Breast epithelium (tissue), 4 donors: ENCODE results near the gene GPR39. TPM values are rescaled to one million over a fixed set of nuclear protein-coding genes. Genes with fewer than 3 reads are reported as not detected.

Experiments
- DNase-seq, 2 donors: peaks; one replicate each; pipeline ENCODE4 v3.0.0-alpha.2; 2019; ENCODE audit warnings: low spot score in 2 of 2
- H3K27ac ChIP-seq, 2 donors: fragments of 200-600 bp; sonication (generic) in 1 of 2; one replicate each; pipeline ENCODE4 v1.5.1; 2016 to 2019; ENCODE audit warnings: mild to moderate bottlenecking in 1 of 2
- H3K27me3 ChIP-seq, 2 donors: fragments of 200-600 bp; sonication (generic) in 1 of 2; one replicate each; pipeline versions ENCODE4 v1.5.1 to v1.6.0; 2017 to 2019; ENCODE audit warnings: control low read depth in 1 of 2, mild to moderate bottlenecking in 1 of 2
- H3K36me3 ChIP-seq: fragments of 200-600 bp; one replicate; pipeline ENCODE4 v1.5.1; 2019
- H3K4me1 ChIP-seq, 2 donors: fragments of 200-600 bp; sonication (generic); one replicate each; pipeline ENCODE4 v1.5.1; 2016 to 2019; ENCODE audit warnings: control low read depth in 1 of 2
- H3K4me3 ChIP-seq, 3 donors: fragments of 200-600 bp; sonication (generic); 1 replicate in 2 of 3; 2 replicates in 1 of 3; pipeline ENCODE4 v1.5.1; 2016 to 2019; ENCODE audit warnings: mild to moderate bottlenecking in 3 of 3, moderate library complexity in 2 of 3
- H3K9me3 ChIP-seq, 2 donors: fragments of 200-600 bp; sonication (generic) in 1 of 2; one replicate each; pipeline ENCODE4 v1.5.1; 2016 to 2019; ENCODE audit warnings: control low read depth in 1 of 2
- POLR2A ChIP-seq: fragments of 450-650 bp; IDR thresholded peaks from one replicate; pipeline ENCODE4 v1.6.1; 2016; ENCODE audit warnings: antibody characterized with exemption, mild to moderate bottlenecking, moderate library complexity
- POLR2AphosphoS5 ChIP-seq, 3 donors: sonication (generic); formaldehyde crosslinking; IDR thresholded peaks; one replicate each; pipeline ENCODE4 v1.6.1; 2017; ENCODE audit warnings: antibody characterized with exemption in 3 of 3
- intact Hi-C: fragments of 100-400 bp; cut with DNase I; formaldehyde crosslinking; loops from one replicate; pipeline ENCODE4 v1.15.1; 2023; ENCODE audit warnings: low total_unique reads
- total RNA-seq, 3 donors: library from RNA; depleted of rRNA; stranded (reverse); fragments of >200 nt; gene quantifications; one replicate each; pipeline ENCODE4 v1.1.0, GENCODE V29; 2016
- TF ChIP-seq, protein P1 (sequence below), 3 donors: fragments of 450-650 bp; IDR thresholded peaks; one replicate each; pipeline ENCODE4 v1.5.1; 2016 to 2017; ENCODE audit warnings: antibody characterized with exemption in 3 of 3, mild to moderate bottlenecking in 3 of 3, moderate library complexity in 3 of 3

Gene GPR39
- total RNA-seq, 3 donors from 2014 or later, result 0.16 to 10.4 (median 8.2) TPM

DNA sequence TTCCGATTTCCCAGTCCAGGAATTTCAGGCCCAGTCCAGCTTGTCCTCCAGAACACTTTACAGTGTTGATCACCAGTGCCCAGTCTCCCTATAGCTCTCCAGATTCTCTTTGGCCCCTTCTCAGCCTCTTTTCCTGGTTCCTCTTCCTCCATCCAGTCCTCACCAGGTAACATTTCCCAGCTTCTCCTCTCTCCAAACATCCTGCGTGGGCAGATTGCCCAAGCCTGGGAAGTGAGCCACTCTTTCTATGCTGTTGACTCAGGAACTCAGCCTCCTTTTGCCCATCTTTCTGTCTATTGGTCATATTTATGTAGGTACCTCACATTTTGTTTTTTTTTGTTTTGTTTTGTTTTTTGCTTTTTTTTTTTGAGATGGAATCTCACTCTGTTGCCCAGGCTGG is 144.0 kb downstream of the GPR39 start:
- intact Hi-C loops, result no loop called here
- H3K36me3 ChIP-seq, result no peaks in the 10 kb centered on the region
- no peak for TF ChIP-seq POLR2AphosphoS5 (IDR thresholded peaks at IDR 0.05)
- no peak for TF ChIP-seq POLR2A
- TF ChIP-seq, protein P1, sequence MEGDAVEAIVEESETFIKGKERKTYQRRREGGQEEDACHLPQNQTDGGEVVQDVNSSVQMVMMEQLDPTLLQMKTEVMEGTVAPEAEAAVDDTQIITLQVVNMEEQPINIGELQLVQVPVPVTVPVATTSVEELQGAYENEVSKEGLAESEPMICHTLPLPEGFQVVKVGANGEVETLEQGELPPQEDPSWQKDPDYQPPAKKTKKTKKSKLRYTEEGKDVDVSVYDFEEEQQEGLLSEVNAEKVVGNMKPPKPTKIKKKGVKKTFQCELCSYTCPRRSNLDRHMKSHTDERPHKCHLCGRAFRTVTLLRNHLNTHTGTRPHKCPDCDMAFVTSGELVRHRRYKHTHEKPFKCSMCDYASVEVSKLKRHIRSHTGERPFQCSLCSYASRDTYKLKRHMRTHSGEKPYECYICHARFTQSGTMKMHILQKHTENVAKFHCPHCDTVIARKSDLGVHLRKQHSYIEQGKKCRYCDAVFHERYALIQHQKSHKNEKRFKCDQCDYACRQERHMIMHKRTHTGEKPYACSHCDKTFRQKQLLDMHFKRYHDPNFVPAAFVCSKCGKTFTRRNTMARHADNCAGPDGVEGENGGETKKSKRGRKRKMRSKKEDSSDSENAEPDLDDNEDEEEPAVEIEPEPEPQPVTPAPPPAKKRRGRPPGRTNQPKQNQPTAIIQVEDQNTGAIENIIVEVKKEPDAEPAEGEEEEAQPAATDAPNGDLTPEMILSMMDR (IDR thresholded peaks at IDR 0.05), result no peak
- H3K27ac ChIP-seq, result no peak overlapping the region
- no peak overlapping the region for H3K4me3 ChIP-seq
- no peaks in the 10 kb centered on the region for H3K4me1 ChIP-seq
- no peaks in the 10 kb centered on the region for H3K9me3 ChIP-seq
- DNase-seq, result no peak
- H3K27me3 ChIP-seq, result no peaks in the 10 kb centered on the region

DNA sequence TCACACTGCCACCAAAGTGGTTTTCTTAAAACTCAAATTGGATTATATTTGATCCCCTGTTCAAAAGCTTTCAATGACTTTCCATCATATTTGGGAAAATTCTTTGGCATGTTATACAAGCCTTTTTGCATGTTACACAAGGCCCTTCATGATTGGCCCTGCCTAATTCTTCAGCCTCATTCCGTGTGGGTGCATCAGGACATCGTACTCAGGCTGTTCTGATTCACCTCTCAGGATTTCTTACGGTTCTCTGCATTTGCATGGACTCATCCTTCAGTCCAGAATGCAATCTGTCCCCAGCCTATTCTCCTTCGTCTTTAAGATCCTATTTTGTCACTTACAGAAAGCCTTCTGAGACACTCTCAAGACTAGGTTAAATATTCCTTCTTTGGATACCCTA is 145.6 kb downstream of the GPR39 start:
- no peak overlapping the region for H3K27ac ChIP-seq
- H3K4me1 ChIP-seq, result no peaks in the 10 kb centered on the region
- TF ChIP-seq POLR2AphosphoS5 (IDR thresholded peaks at IDR 0.05) (no peak), POLR2A (no peak)
- TF ChIP-seq, protein P1 (IDR thresholded peaks at IDR 0.05), result no peak
- no peaks in the 10 kb centered on the region for H3K9me3 ChIP-seq
- H3K36me3 ChIP-seq, result no peaks in the 10 kb centered on the region
- intact Hi-C loops, result no loop called here
- no peaks in the 10 kb centered on the region for H3K27me3 ChIP-seq
- DNase-seq, result no peak
- no peak overlapping the region for H3K4me3 ChIP-seq

DNA sequence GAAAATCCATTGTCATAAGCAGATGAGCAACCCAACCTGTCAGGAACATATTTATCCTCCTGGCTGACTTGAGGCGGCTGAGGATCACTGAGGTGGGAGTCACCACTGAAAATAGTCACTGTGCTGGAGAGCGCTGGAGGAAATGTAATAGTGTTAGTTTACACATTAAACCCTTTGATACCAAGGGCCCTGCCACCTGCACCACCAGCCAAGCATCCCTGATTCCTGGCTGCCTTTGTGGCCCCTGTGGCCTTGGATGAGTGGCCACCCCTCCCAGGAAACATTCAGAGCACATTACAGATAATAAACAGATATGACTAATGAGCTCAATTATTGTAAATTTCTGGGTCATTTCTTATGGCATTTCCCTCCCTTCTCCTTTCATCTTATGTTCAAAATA is 147.5 kb downstream of the GPR39 start:
- Histone ChIP-seq H3K9me3 (no peaks in the 10 kb centered on the region), H3K4me1 (no peaks in the 10 kb centered on the region), H3K4me3 (no peak overlapping the region), H3K36me3 (no peaks in the 10 kb centered on the region), H3K27ac (no peak overlapping the region), H3K27me3 (no peaks in the 10 kb centered on the region)
- intact Hi-C loops, result no loop called here
- no peak for TF ChIP-seq POLR2AphosphoS5 (IDR thresholded peaks at IDR 0.05)
- TF ChIP-seq, protein P1 (IDR thresholded peaks at IDR 0.05), result no peak
- DNase-seq, result no peak

DNA sequence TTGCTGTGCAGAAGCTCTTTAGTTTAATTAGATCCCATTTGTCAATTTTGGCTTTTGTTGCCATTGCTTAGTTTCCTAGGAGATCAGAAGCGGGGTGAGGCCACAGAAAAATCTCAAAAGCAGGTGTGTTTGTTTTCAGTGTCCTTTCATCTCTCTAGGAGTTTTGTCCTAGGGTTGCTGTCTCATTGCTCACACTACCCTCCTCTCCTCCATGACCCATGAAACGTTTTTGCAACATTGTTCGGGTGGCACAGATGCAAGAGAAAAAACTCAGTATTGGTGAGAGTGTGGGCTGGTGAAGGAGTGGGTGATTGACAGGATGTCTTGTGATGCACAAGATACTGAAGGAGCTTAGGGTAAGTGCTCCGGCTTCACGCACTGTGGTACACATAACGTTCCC is 149.8 kb downstream of the GPR39 start:
- DNase-seq, result no peak
- Histone ChIP-seq H3K9me3 (no peaks in the 10 kb centered on the region), H3K4me1 (no peaks in the 10 kb centered on the region), H3K27me3 (no peaks in the 10 kb centered on the region), H3K4me3 (no peak overlapping the region), H3K36me3 (no peaks in the 10 kb centered on the region), H3K27ac (no peak overlapping the region)
- TF ChIP-seq POLR2AphosphoS5 (IDR thresholded peaks at IDR 0.05) (no peak), POLR2A (no peak)
- TF ChIP-seq, protein P1 (IDR thresholded peaks at IDR 0.05), result no peak
- intact Hi-C loops, result no loop called here

DNA sequence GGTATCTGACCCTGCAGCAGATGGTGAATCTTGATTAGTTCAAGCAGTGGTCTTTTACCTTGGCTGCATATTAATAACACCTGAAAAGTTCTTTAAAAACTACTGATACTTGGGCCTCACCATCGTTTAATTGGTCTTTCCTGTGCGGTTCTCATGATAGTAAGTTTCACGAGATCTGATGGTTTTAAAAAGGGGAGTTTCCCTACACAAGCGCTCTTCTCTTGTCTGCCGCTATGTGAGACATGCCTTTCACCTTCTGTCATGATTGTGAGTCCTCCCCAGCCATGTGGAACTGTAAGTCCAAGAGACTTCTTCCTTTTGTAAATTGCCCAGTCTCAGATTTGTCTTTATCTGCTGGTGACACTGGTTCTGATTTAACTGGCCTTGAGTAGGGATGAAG is 151.1 kb downstream of the GPR39 start:
- no peaks in the 10 kb centered on the region for H3K27me3 ChIP-seq
- DNase-seq, result no peak
- no peak overlapping the region for H3K27ac ChIP-seq
- H3K9me3 ChIP-seq, result no peaks in the 10 kb centered on the region
- H3K4me1 ChIP-seq, result no peaks in the 10 kb centered on the region
- intact Hi-C loops, result no loop called here
- no peaks in the 10 kb centered on the region for H3K36me3 ChIP-seq
- no peak overlapping the region for H3K4me3 ChIP-seq
- TF ChIP-seq POLR2AphosphoS5 (IDR thresholded peaks at IDR 0.05), result no peak
- TF ChIP-seq, protein P1 (IDR thresholded peaks at IDR 0.05), result no peak
- TF ChIP-seq POLR2A, result no peak
